HCT116 (cell line): Measurements from ENCODE around the gene COTL1.

Source experiments
- CTCF ChIP-seq, 3 experiments: fragments of 200-600 bp in 1 of 3; sonication (generic) in 1 of 3; IDR thresholded peaks in 2 of 3; conservative IDR thresholded peaks in 1 of 3; 2 replicates each; pipeline ENCODE4 v1.5.1; 2012 to 2017; ENCODE audit warnings: low read depth in 2 of 3, low read length in 2 of 3, antibody characterized with exemption in 1 of 3, borderline replicate concordance in 1 of 3, control low read depth in 1 of 3, mild to moderate bottlenecking in 1 of 3, mixed read lengths in 1 of 3, mixed run types in 1 of 3, moderate library complexity in 1 of 3; ENCODE audit not compliant: insufficient read depth in 1 of 3
- EZH2 ChIP-seq: fragments of 200-600 bp; sonication (generic); IDR thresholded peaks from 2 replicates; pipeline ENCODE4 v1.6.1; 2017; ENCODE audit warnings: antibody characterized with exemption, mixed run types

GRCh38 chr16:84643180-84643583, 25.3 kb upstream of the COTL1 start:
- no peak for TF ChIP-seq CTCF (IDR thresholded peaks at IDR 0.05 in 2 of 3, conservative IDR thresholded peaks at IDR 0.05 in 1 of 3; ENCODE audit: borderline replicate concordance in 1 of 3, insufficient read depth in 1 of 3, low read depth in 2 of 3, low read length in 2 of 3)
- no peak for TF ChIP-seq EZH2
